Mesendoderm (in vitro differentiated cells): ENCODE measurements around the gene ARFGAP3.

Experiments used
- DNase-seq: peaks from one replicate; pipeline ENCODE4 v3.0.0; 2013
- H2AK5ac ChIP-seq: 2 replicates; pipeline ENCODE4 v1.6.1; 2013; ENCODE audit warnings: low read length, inconsistent platforms
- H2BK120ac ChIP-seq: 2 replicates; pipeline ENCODE4 v1.6.1; 2013; ENCODE audit warnings: low read depth, mild to moderate bottlenecking, low read length, moderate library complexity, mixed read lengths
- H2BK15ac ChIP-seq: replicated peaks from 2 replicates; pipeline ENCODE4 v1.6.1; 2013; ENCODE audit warnings: low read depth, mild to moderate bottlenecking, moderate library complexity
- H2BK5ac ChIP-seq: 2 replicates; pipeline ENCODE4 v1.6.1; 2013; ENCODE audit warnings: low read length, inconsistent platforms
- H3K18ac ChIP-seq: 2 replicates; pipeline ENCODE4 v1.6.1; 2013; ENCODE audit warnings: mild to moderate bottlenecking, low read length, mixed read lengths
- H3K23ac ChIP-seq: one replicate; pipeline ENCODE4 v1.6.1; 2013; ENCODE audit warnings: low read length
- H3K27ac ChIP-seq: 2 replicates; pipeline ENCODE4 v1.5.1; 2013; ENCODE audit warnings: low read depth, mild to moderate bottlenecking, inconsistent platforms, low read length, moderate library complexity
- H3K27me3 ChIP-seq: 2 replicates; pipeline ENCODE4 v1.6.1; 2013; ENCODE audit warnings: low read length, control low read depth, mild to moderate bottlenecking, inconsistent platforms; ENCODE audit not compliant: insufficient read depth, poor library complexity
- H3K36me3 ChIP-seq: 2 replicates; pipeline ENCODE4 v1.6.1; 2013; ENCODE audit warnings: low read length, inconsistent platforms; ENCODE audit not compliant: control insufficient read depth, insufficient read depth
- H3K4ac ChIP-seq: one replicate; pipeline ENCODE4 v1.6.1; 2013; ENCODE audit warnings: low read depth, mild to moderate bottlenecking, low read length, moderate library complexity
- H3K4me1 ChIP-seq: 2 replicates; pipeline ENCODE4 v1.6.1; 2013; ENCODE audit warnings: low read depth, low read length, inconsistent platforms; ENCODE audit not compliant: control insufficient read depth
- H3K4me2 ChIP-seq: 2 replicates; pipeline ENCODE4 v1.6.1; 2013; ENCODE audit warnings: low read length
- H3K4me3 ChIP-seq: 2 replicates; pipeline ENCODE4 v1.5.1; 2013; ENCODE audit warnings: mild to moderate bottlenecking, low read length
- H3K56ac ChIP-seq: one replicate; pipeline ENCODE4 v1.6.1; 2013; ENCODE audit warnings: low read length
- H3K79me1 ChIP-seq: 2 replicates; pipeline ENCODE4 v1.6.1; 2013; ENCODE audit warnings: low read length, inconsistent platforms
- H3K79me2 ChIP-seq: 2 replicates; pipeline ENCODE4 v1.6.1; 2013; ENCODE audit warnings: mild to moderate bottlenecking, low read length; ENCODE audit not compliant: control insufficient read depth, insufficient read depth
- H3K9ac ChIP-seq: 2 replicates; pipeline ENCODE4 v1.6.1; 2013; ENCODE audit warnings: low read length, inconsistent platforms
- H4K5ac ChIP-seq: one replicate; pipeline ENCODE4 v1.6.1; 2013; ENCODE audit warnings: low read length
- H4K8ac ChIP-seq: one replicate; pipeline ENCODE4 v1.6.1; 2013; ENCODE audit warnings: low read depth, mild to moderate bottlenecking, control low read depth, low read length, moderate library complexity
- WGBS: extraction: QIAGEN DNeasy Blood & Tissue Kit; methylation state at CpG from one replicate; pipeline ENCODE4 v1.1.7; 2013; ENCODE audit warnings: low lambda C conversion rate, missing lambda C conversion rate; ENCODE audit not compliant: insufficient coverage; ENCODE audit errors: extremely low coverage; 5-methylcytosine and 5-hydroxymethylcytosine counted together

ARFGAP3 gene

DNA sequence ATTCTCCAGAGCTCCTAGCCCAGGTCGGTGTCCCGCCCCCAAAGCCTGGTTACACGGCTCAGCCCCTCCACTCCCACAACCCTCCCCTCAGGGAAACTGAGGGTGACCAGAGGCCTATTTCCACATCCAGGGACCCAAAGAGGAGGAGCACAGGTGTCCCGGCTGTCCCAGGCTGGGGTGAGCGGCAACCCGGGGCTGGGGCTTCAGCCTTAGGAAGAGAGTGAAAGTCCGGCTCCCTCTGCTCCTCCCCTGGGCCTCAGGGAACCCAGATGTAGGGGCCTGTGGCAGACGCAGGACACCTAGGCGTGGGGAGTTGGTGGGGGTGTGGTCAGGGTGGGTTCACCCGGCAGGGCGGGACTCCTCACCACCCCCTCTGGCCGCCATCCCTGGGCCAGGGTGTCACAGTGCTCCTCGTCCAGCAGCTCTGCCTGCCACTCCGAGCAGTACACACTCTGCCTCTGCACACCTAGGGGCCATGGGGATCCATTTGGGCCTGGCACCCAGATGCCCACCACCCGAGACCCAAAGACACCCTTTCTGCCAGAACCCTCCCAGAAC is 63.1 kb downstream of the ARFGAP3 start:
- Histone ChIP-seq H3K18ac (no peak overlapping the region), H3K27ac (no peak overlapping the region), H4K5ac (no peak overlapping the region), H3K4me3 (no peak overlapping the region), H2AK5ac (no peak overlapping the region), H3K79me2 (no peaks in the 10 kb centered on the region), H3K36me3 (no peaks in the 10 kb centered on the region), H2BK5ac (no peak overlapping the region), H3K4me1 (no peaks in the 10 kb centered on the region), H2BK120ac (no peak overlapping the region), H3K23ac (no peak overlapping the region), H4K8ac (no peak overlapping the region), H3K9ac (no peak overlapping the region), H3K4me2 (no peak overlapping the region), H3K27me3 (no peaks in the 10 kb centered on the region), H3K79me1 (no peaks in the 10 kb centered on the region), H3K56ac (no peak overlapping the region), H2BK15ac (no peak overlapping the region), H3K4ac (no peak overlapping the region)
- WGBS: no CpG with 5 or more reads among the region's 15 CpGs
- DNase-seq: no peak

DNA sequence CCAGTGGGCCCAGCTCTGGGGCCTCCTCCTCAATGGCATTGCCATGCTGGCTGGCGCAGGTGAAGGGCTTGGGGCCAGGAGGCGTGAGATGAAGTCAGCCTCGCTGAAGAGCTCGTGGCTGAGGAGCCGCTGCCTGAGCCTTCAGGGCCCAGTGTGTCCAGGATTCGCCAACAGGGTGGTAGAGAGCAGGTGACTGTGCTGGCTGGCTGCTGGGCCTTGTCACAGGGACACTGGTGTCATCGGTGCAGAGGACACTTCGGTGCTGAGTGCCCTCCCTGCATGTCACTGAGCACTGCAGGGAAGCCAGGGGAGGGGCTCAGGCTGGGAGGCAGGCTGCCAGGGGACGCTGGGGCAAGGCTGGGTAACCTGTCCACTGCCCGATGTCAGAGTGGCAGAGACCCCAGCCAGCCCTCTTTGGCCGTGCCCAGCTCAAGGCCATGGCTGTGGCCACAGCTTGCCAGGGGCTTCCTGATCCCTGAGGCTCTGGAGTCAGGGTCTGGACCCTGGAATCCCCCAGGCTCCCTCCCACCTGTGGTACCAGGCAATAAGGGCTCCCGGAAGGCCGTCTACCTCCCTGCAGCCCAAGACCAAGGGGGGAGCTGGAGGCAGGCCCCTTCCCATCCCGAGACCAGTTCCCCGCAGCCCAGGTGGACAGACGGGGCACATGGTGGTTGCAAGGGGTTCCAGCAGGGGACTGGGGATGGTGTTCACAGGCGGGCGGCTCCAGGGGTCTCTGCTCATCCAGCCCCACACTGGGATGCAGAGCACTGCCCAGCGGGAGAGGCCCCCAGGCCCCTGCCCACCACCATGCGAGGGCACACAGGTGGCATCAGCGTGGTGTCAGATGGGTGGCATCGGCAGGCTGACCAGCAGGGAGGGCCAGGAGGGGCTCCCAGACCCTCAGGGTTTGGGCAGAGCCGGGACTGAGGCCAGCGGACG is 63.9 kb downstream of the ARFGAP3 start:
- no peak overlapping the region for H3K23ac ChIP-seq
- H4K5ac ChIP-seq: no peak overlapping the region
- no peak overlapping the region for H2BK120ac ChIP-seq
- no peak overlapping the region for H3K56ac ChIP-seq
- H3K27ac ChIP-seq: no peak overlapping the region
- no peak overlapping the region for H4K8ac ChIP-seq
- no peak overlapping the region for H2BK5ac ChIP-seq
- H3K36me3 ChIP-seq: no peaks in the 10 kb centered on the region
- no peak overlapping the region for H3K4me2 ChIP-seq
- H3K27me3 ChIP-seq: no peaks in the 10 kb centered on the region
- no peak overlapping the region for H3K4ac ChIP-seq
- no CpG with 5 or more reads among the region's 25 CpGs for WGBS
- no peaks in the 10 kb centered on the region for H3K79me2 ChIP-seq
- H3K18ac ChIP-seq: no peak overlapping the region
- H3K79me1 ChIP-seq: no peaks in the 10 kb centered on the region
- H2BK15ac ChIP-seq: no peak overlapping the region
- no peaks in the 10 kb centered on the region for H3K4me1 ChIP-seq
- DNase-seq: no peak
- no peak overlapping the region for H3K9ac ChIP-seq
- H3K4me3 ChIP-seq: no peak overlapping the region
- no peak overlapping the region for H2AK5ac ChIP-seq

DNA sequence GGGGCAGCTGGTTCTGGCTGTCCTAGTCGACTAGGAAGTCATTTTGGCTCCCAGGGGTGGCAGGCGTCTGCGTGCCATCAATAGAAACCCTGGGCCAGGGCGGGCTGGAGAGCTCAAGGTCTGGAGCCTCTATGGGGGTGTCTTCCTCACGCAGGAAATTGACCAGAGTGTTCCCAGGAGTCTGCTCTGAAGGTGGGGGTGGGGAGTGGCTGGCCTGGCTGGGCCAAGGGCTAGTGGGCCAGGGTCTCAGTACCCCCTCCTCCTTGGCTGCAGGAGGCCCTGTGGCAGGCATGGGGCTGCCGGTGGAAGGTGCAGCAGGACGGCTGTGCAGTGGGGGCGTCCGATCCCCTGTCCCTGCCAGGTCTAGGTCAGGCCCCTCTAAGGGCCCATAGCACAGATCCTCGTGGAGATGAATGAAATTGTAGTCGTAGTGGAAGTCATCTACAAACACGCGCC is 64.6 kb downstream of the ARFGAP3 start:
- no peaks in the 10 kb centered on the region for H3K79me1 ChIP-seq
- H3K79me2 ChIP-seq: no peaks in the 10 kb centered on the region
- no peak overlapping the region for H3K18ac ChIP-seq
- H3K23ac ChIP-seq: no peak overlapping the region
- H2BK120ac ChIP-seq: no peak overlapping the region
- H2BK15ac ChIP-seq: no peak overlapping the region
- H2BK5ac ChIP-seq: no peak overlapping the region
- no peaks in the 10 kb centered on the region for H3K4me1 ChIP-seq
- no peak overlapping the region for H3K9ac ChIP-seq
- WGBS: no CpG with 5 or more reads among the region's 13 CpGs
- no peaks in the 10 kb centered on the region for H3K27me3 ChIP-seq
- no peak overlapping the region for H3K4ac ChIP-seq
- no peak overlapping the region for H3K4me3 ChIP-seq
- no peak overlapping the region for H3K4me2 ChIP-seq
- H4K5ac ChIP-seq: no peak overlapping the region
- H3K36me3 ChIP-seq: no peaks in the 10 kb centered on the region
- H4K8ac ChIP-seq: no peak overlapping the region
- H3K56ac ChIP-seq: no peak overlapping the region
- no peak overlapping the region for H2AK5ac ChIP-seq
- no peak overlapping the region for H3K27ac ChIP-seq
- DNase-seq: no peak

DNA sequence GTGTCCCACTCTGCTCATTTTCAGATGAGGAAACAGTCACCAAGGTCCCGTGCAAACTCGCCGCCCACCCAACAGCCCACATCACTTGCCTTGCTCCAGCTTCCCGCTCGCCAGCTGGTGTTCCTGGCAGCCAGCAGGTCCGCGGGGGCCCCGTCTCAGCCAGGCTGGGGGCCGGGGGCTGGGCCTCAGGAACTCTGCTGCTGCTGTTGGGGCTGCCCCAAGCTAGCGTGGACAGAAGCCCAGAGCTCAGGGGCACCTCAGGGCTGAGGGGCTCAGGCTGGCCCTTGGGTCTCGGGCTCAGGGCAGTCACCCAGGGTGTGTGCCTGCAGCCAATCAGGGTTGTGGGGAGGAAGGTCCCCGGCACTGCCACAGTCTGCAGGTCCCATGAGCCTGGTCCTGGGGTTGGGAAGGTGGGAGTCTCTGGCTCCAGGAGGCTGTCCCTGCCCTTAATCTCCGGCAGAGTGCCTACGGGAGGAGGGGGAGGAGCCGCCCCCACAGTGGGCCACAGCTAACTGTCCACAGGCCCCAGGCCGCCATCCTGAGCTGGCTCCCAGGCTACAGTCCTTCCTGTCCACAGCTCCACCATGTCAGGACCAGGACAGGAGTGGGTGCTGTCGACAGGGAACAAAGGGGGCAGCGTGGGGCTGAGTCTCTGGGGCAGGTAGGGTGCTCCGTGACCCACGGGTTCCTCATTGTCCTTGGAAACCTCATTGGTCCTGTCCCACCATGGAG is 65.2 kb downstream of the ARFGAP3 start:
- no peak overlapping the region for H4K5ac ChIP-seq
- WGBS: no CpG with 5 or more reads among the region's 20 CpGs
- no peak overlapping the region for H3K4ac ChIP-seq
- H3K4me1 ChIP-seq: no peaks in the 10 kb centered on the region
- H3K18ac ChIP-seq: no peak overlapping the region
- no peaks in the 10 kb centered on the region for H3K27me3 ChIP-seq
- no peak overlapping the region for H3K9ac ChIP-seq
- no peak overlapping the region for H4K8ac ChIP-seq
- no peak for DNase-seq
- H3K36me3 ChIP-seq: no peaks in the 10 kb centered on the region
- no peak overlapping the region for H2BK15ac ChIP-seq
- no peak overlapping the region for H3K4me3 ChIP-seq
- no peak overlapping the region for H2BK5ac ChIP-seq
- H3K27ac ChIP-seq: no peak overlapping the region
- H3K56ac ChIP-seq: no peak overlapping the region
- no peaks in the 10 kb centered on the region for H3K79me1 ChIP-seq
- no peak overlapping the region for H3K4me2 ChIP-seq
- H2BK120ac ChIP-seq: no peak overlapping the region
- H3K79me2 ChIP-seq: no peaks in the 10 kb centered on the region
- no peak overlapping the region for H3K23ac ChIP-seq
- no peak overlapping the region for H2AK5ac ChIP-seq

DNA sequence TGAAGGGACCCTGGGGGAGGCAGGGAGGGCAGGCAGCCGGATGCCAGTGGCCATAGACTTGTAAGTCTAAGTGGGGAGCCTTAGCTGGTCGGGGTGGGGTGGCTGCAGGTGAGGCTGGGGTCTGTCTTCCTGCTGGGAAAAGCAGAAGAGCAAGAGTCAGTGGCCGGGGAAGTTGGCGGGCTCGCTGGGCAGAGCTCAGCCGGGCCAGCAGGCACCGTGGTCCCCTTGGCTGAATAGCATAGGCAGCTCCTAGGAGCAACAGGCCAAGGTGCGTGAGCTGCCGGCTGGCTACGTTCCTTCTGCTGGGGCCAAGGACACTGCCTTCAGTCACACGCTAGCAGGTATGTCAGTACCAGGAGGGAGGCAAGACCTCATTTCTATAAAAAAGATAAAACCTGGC is 68.6 kb downstream of the ARFGAP3 start:
- H3K27me3 ChIP-seq: no peaks in the 10 kb centered on the region
- H2BK15ac ChIP-seq: no peak overlapping the region
- H4K8ac ChIP-seq: no peak overlapping the region
- H3K9ac ChIP-seq: no peak overlapping the region
- no peaks in the 10 kb centered on the region for H3K36me3 ChIP-seq
- no peak overlapping the region for H2BK120ac ChIP-seq
- H3K18ac ChIP-seq: no peak overlapping the region
- H3K4ac ChIP-seq: no peak overlapping the region
- H3K27ac ChIP-seq: no peak overlapping the region
- no peak for DNase-seq
- whole genome bisulfite sequencing: no CpG with 5 or more reads among the region's 11 CpGs
- H3K79me2 ChIP-seq: no peaks in the 10 kb centered on the region
- H2BK5ac ChIP-seq: no peak overlapping the region
- no peak overlapping the region for H4K5ac ChIP-seq
- H3K23ac ChIP-seq: no peak overlapping the region
- H3K4me3 ChIP-seq: no peak overlapping the region
- H3K4me2 ChIP-seq: no peak overlapping the region
- no peak overlapping the region for H2AK5ac ChIP-seq
- no peak overlapping the region for H3K56ac ChIP-seq
- H3K79me1 ChIP-seq: no peaks in the 10 kb centered on the region
- no peaks in the 10 kb centered on the region for H3K4me1 ChIP-seq
